HT1080 (cell line): Measurements from ENCODE around the gene RBM43. TPM values are rescaled to one million over a fixed set of nuclear protein-coding genes. Genes with fewer than 3 reads are reported as not detected.
"Not testable (repeated sequence)": the region's sequence is repeated elsewhere in the genome, so short reads cannot be mapped to it uniquely, and the experiment has no call there.

Experiments
- DNase-seq: peaks from one replicate; pipeline ENCODE4 v3.0.0-alpha.2; 2015; ENCODE audit warnings: low read depth
- total RNA-seq: library from RNA; depleted of rRNA; stranded (reverse); fragments of >200 nt; shearing (Covaris generic); gene quantifications from 2 replicates; pipeline ENCODE4 v1.2.3, GENCODE V29; 2014

RBM43 gene
- total RNA-seq, 1 experiment from 2014 or later, result 1.6 TPM

DNA sequence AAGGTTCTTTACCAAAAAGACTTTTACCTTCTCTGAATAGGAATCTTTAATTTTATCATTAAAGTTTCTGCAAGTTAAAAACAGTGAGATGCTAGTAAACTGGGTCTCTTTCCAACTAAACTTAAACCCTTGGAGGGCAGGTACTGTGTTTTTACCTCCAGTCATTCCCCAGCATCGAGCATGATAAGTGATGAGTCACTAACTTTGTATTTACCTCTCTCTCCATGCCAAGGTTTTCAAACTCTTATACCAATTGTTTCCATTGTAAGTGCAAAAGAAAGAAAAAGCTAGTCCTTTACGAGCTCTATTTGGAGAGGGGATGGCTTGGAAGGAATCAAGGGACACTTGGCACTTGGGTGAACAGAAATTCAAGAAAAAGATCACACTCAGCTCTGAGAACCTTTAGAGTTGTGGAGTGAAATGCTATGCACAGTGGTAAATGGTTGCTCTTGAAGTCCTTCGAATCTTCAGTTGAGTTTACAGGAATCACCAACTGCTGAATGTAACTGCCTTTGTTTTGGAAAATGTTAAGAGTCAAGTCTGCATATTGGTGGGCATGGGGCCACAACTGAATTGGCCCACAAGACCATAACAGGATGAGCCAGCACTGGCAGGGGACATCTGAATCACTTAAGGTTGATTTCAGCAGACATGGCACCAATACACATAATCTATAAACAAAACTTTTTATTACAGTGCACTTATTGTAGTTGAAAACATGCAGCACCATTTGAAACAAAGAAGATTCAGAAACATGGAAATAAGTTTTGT lies 8.3 kb upstream of the RBM43 start:
- no peak for DNase-seq

DNA sequence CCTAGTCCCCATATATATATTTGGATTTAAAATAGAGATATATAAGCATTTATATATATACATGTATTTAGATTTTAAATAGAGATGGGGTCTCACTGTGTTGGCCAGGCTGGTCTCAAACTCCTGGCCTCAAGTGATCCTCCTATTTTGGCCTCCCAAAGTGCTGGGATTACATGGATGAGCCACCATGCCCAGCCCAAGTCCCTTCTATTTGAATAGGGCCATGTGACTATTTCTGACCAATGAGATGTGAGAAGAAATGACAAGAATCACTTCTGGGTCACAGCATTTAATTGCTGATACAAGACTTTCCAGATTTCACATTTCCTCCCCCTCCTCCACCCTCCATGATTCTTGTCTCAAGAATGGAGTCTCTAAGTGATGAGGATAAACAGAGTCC lies 6.4 kb upstream of the RBM43 start:
- no peak for DNase-seq

DNA sequence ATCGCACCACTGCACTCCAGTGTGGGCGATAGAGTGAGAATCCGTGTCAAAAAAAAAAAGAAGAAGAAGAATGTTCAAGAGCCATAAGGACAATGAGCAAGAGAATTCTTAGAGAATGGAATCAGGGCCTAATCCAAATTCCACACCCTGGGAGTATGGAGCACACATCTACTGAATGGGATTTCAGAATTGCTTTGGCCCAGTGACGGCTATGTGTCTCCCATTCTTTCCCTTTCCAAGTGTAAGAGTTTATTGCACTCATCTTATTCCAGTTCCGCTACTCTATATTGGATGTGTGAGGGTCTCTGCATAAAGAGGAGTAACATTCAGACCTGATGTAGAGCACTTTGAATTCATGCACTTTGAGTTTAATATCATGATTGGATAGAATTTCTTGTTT lies 5.9 kb upstream of the RBM43 start:
- DNase-seq, result no peak

DNA sequence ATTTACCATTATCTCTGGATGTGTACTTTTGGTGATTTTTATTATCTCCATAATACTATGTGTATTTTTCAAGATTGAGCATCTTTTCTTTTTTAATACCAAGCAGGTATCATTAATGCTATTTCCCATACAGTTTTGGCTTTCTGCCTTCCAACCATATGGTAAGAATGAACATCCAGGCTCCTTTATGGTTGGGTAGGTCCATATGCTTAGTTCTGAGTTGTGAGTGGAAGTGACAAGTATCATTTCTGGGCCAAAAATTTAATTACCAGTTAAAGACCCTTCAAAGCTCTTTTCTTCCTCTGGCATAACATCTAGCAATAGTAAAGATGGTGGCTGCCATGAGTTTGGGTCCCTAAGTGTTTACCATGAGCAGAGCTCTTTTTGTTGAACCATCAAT lies 4.3 kb upstream of the RBM43 start:
- no peak for DNase-seq

DNA sequence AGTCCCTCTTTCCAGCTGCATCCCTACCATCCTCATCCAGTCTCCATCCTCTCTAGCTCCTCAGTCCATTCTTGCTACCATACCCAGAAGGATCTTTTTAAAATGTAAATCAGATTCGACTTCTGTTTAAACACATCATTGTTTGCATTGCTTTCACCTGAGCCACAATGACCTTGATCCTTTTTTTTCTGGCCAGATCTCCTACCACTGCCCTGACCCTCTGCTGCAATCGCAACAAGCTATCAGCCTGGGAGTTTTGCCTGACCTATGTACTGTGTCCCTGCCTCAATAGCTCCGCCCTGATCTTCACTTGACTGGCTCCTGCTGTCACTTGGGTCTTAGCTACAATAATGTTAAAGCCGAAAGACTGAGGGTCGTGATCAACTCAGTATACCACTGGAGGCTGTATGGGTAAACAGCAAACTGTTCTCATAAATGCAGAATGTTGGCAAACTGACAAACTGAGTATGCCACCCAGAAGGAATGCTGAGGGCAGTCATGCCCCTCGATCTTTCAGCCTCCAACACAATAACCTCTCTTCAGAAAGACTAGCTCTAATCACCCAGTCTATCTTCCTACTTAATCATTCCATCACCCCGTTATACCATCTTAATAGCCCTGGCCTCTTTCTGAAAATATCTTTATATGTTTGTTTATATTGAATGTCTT lies 2.6 kb upstream of the RBM43 start:
- DNase-seq, result no peak

DNA sequence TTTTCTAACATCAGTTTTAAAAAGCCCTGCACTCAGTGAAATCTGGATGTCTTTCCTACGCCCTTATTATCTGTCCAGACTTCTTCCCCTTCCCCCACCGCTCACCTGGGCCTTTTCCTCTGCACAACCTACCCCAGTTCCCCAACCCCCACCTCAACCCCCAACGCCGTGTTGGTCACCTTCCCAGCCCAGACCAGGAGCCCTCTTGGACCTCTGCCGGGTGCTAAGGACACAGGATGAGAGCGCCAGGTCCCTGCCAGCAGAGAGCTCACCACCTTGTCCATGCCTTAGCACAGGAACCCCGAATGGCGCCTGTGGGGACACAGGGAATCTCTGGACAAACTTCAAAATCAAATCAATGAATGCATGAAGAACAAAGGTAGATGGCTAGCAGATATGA lies 966 bp upstream of the RBM43 start:
- no peak for DNase-seq

DNA sequence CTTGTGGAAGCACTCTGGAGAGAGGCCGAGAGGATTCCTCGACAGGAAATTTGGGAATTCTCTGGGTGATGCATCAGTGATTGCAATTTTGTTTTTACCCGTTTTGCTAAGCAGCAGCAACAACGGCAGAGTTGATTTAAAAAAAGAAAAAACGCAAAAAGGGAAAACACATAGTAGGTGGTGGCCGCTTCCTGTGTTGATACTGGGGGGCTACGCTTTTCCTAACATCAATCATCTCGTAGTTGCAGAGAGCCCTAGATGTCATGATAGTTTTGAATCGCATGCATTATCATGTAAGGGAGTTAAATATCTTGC lies 271 bp upstream of the RBM43 start:
- DNase-seq, result no peak

DNA sequence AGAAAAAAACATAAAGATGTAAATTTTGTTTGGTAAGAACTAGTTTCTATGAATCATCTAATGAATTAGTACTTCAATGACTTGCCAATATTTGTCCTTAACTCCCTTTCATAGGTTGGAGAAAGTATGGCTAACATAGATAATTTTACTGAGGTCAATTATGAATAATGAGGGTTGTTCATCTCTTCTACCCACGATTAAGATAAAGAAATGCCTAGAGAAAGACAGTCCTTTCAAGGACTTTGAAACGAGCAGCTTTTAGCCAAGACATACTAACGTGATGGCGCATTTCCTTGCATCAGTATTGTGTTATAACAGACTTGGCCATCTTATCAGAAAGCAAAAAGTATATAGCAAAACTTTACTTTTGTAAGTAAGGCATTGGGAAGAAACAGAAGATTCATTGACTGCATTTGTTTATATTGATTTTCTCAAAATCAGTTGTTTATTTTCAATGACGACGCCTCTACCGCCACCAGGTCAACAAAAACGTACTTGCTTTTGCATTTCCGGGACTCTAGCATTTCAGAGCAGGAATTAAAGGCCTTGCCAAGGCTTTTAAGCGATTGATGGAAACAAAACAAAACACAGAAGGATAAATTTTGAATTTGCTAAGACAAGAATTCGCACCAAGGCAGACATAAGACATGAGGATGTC lies 961 bp downstream of the RBM43 start:
- peak; percentile 20 for DNase-seq

DNA sequence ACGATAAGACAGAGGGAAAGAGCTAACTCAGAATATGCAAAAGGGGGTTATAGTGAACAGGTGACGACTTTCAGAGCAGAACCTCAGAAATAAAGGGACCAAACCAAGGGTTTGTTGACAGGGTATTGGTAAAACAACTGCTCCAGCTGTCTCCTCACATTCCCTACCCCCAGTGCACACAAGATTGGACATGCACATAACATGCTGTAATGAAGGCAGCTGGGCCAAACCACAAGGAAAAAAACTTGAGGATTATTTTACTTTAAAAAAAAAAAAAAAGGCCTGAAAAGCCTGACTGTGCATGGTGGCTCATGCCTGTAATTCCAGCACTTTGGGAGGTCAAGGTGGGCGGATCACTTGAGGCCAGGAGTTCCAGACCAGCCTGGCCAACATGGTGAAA lies 3.5 kb downstream of the RBM43 start:
- DNase-seq, result peak; percentile 53

DNA sequence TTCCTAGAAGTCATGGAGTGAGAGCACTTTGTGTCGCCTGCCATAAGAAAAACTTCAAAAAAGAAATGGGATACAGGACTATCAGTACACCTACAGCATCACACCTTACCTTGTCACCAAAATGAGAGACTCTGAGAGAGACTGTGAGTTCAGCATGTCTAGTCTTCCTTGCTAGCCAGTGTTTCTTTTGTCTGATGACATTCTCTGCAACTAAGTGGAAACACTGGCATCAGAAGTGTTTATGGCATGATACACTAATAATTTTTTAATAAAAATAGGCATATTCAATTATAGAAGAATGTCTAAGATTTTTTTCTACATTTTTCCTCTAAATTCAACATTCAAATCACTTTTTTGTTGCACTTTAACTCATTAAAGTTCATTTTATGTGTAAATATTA lies 9.0 kb downstream of the RBM43 start:
- DNase-seq, result no peak

DNA sequence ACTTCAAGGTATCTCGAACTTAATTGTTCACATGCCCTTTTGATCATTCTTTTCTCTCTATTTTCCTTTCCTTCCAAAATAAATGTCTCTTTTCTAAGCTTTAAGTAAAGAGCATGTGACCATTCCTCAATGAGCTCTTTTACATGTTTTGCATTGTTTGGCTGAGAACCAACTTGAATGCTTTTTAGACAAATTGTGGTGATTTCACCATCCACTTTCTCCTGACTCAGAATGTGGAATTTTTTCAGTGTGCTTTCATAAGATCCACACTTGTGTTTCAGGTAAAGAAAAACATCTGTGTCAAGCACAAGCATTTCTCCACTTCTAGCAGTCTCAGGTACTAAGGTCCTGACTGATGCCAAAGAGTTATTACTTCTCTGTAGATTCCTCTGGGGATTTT lies 10.7 kb downstream of the RBM43 start:
- no peak for DNase-seq

DNA sequence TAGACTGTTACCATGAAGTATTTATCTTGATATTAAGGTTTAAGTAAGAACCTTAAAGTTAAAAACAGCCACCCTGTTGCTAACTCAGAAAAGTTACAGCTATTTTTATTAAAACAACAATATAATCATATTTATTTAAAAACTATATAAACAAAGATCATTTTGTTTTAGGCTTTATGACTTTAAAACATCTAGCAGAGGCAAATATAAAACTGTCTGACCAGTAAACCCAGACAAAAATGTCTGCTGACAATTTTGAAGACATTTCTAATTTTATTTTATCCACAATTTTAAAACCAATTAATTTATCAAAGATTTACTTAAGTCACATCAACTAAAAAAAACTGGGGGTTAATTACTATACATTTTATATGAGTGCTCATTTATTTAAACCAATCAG lies 14.2 kb downstream of the RBM43 start:
- no peak for DNase-seq

DNA sequence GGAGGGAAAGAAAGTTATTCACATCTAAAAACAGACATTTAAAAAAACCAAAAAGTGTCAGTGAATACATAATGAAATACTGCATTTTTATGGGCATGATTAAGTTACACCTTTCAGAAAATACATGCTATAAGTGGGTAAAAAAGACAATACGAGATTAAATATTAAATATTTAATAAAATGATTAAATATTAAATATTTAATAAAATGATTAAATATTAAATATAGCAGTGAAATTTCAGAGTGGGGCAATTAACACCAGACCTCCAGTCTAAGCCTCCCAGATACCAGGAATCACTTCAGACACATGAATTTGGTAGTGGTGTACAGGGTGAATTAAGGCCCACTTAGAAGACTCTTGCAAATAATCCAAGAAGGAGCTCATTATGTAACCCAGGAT lies 15.5 kb downstream of the RBM43 start:
- no peak for DNase-seq

DNA sequence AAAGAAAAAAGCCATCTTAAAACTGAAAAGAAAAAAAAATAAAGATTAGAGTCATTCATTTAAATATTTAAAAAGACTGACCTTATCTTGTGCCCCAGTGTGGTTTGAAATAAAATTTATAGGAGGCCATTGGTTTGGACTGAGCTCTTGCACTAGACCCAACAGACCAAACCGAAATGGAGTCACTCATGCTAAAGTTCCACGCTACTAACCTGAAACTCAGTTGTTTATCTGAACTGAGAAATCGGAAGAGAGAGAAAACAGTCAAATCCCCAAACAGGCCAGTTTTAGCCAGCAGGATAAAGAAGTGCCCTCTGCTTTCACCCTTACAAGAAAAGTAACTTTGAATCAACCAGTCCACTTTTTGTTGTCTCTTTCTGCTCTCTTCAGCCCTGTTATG lies 18.2 kb downstream of the RBM43 start:
- DNase-seq, result no peak

DNA sequence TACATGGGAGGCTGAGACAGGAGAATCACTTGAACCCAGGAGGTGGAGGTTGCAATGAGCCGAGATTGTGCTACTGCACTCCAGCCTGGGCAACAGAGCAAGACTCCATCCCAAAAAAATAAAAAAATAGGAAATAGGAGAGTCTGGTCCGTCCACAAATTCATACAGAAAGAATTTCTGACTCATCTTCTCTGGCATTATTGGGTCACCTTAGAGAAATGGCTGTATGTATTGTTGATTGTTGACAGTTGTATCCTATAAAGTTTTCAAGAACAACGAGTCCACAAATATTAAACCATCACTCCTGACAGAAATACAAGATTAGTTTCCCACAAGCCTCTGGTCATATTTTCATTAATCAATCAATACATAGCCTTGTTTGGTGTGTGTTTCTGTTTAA lies 20.4 kb downstream of the RBM43 start:
- peak; percentile 25 for DNase-seq

DNA sequence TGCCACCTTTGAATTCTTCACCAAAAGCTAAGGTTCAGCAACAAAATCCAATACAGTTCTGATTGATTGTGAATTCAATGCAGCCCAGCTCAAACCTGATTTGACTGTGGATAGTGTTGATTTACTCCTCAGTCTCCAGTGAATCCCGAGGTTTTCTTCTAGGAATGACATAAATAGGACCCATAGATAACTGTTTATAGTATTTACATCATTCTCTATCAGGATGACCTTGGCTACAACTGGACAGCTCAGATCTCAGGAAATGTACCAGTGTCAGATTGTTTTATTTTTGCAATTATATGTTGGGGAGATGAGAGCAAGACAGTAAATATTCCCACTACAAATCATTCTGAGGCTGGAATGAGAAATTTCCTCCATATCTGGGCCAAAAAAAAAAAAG lies 21.2 kb downstream of the RBM43 start:
- no peak for DNase-seq

DNA sequence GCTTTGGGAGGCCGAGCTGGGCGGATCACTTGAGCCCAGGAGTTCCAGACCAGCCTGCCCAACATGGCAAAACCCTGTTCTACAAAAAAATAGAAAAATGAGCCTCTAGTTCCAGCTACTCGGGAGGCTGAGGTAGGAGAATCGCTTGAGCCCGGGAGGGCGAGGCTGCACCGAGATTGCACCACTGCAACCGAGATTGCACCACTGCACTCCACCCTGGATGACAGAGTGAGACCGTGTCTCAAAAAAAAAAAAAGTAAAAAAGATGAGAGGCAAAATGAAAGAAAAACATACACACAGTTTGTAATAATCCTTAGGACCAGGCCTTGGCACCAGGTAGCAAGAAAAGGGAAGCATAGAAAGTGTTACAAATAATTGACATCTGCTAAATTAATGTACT lies 22.0 kb downstream of the RBM43 start:
- no peak for DNase-seq

DNA sequence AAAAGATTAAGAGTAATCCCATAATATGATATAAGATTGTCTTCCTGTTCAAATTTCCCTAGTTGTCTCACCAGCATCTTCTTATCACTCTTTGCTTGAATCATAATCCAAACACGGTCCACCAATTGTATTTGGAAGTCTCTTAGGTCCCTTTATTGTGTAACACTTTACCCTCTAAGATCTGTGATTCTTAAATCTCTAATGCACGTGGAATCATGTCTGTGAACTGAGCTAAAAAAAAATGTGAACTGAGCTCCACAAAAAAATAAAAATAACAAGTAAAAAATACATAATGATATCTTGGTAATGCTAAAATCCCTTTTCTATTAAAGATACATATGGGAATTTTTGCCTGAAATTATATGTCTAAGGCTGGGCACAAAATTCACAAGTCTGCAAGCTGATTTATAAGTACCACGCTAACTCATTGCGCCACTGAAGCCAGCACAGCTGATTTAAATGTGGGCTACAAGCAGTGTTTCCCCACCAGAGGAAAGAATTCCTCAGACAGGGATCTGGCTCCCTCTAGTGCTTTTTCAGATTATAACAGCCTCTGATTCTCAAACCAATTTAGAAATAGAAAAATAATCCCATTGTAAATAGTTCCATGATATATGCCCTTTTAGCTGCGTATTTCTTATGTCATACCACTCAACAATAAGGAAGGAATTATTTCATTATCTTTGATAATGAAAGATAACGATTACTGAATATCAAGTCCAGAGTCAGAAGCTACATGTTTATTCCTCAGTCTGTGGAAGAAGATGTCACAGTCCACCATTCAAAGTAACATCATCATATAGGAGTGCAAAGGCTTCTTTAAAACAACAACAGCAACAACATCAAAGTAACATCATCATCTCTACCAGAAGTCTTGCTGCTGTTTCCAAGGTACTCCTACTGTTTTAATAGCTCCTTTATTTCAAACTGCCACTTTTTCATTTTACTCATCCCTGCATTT lies 22.9 kb downstream of the RBM43 start:
- DNase-seq, result peak; percentile 64

DNA sequence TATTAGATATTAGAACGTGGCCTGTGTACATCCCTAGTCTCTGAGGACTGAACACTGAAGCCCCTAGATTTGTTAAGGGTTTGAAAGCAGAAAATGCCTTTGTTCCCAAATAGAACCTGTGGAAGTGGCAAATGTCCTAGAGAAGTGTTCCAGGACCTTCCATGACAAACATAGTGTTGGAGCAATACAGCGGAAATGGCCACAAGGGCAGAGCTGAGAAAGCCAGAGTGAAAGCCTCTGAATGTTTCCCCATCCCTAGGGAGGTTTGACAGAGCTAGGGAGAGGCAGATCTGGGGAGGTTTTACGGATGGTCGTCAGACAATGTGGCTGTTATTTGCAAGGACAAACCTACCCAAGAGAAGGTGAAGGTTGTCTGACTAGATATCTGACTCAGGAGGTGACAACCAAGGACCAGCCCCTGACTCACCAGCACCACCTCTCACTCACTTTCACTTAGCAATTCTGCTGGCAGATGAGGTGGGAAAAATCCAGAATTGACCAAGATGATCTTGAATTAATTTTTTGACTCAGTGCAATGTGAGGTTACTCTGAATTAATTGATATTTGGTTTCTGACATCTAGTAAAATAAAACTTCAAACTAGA lies 24.1 kb downstream of the RBM43 start:
- peak; percentile 70 for DNase-seq

DNA sequence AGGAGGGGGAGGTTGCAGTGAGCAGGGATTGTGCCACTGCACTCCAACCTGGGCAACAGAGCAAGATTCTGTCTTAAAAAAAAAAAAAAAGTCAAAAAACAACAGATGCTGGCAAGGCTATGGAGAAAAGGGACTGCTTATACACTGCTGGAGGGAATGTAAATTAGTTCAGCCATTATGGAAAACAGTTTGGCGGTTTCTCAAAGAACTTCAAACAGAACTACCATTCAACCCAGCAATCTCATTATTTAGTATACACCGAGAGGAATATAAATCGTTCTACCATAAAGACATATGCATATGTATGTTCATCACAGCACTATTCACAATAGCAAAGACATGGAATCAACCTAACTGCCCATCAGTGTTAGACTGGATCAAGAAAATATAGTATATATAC lies 27.9 kb downstream of the RBM43 start:
- not testable (repeated sequence) for DNase-seq

DNA sequence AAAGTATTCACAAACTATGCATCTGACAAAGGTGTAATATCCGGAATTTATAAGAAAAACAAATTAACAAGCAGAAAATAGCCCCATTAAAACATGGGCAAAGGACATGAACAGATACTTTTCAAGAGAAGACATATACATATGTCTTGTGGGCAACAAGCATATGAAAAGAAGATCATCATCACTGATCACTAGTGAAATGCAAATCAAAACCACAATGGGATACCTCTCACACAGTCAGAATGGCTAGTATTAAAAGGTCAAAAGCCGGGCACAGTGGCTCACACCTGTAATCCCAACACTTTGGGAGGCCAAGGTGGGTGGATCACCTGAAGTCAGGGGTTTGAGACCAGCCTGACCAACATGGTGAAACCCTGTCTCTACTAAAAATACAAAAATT lies 28.4 kb downstream of the RBM43 start:
- DNase-seq, result not testable (repeated sequence)
